Panc1 (cell line): ENCODE results near the gene LYPD6B. TPM values are rescaled to one million over a fixed set of nuclear protein-coding genes. Genes with fewer than 3 reads are reported as not detected.

Experiments used
- ATAC-seq: fragments of 200-7000 bp; cut with Tn5 transposase; 2 replicates; pipeline ENCODE4 v1.9.1; 2020; ENCODE audit warnings: mild to moderate bottlenecking, moderate library complexity
- BruUV-seq: library from RNA; stranded (reverse); fragments of 400-500 nt; replicated peaks from 2 replicates; lab custom pipeline; 2021; lab: Mats Ljungman, UMichigan
- CTCF ChIA-PET: fragments of 300-600 bp; sonication (Branson Sonifier 250); formaldehyde crosslinking; loops from one replicate; lab custom pipeline; 2022; ENCODE audit warnings: antibody characterized with exemption; lab: Charles Lee
- POLR2A ChIA-PET: fragments of 300-600 bp; sonication (Branson Sonifier 250); formaldehyde crosslinking; loops from one replicate; lab custom pipeline; 2022; ENCODE audit warnings: antibody characterized with exemption; lab: Charles Lee
- DNase-seq: peaks from one replicate; pipeline ENCODE4 v3.0.0-alpha.2; 2010; ENCODE audit warnings: low read depth, low spot score
- H3K27ac ChIP-seq: 2 replicates; pipeline ENCODE4 v1.5.1; 2011; ENCODE audit warnings: mild to moderate bottlenecking, low read length, inconsistent platforms
- H3K27me3 ChIP-seq: fragments of 200-500 bp; sonication (Bioruptor generic); 2 replicates; pipeline ENCODE4 v1.6.0; 2014; ENCODE audit warnings: low read length, inconsistent platforms; ENCODE audit not compliant: control insufficient read depth, insufficient read depth
- H3K36me3 ChIP-seq: fragments of 200-500 bp; sonication (Bioruptor generic); 2 replicates; pipeline ENCODE4 v1.5.1; 2014; ENCODE audit warnings: inconsistent platforms, mild to moderate bottlenecking, low read length, moderate library complexity; ENCODE audit not compliant: control insufficient read depth, insufficient read depth
- H3K4me1 ChIP-seq: 2 replicates; pipeline ENCODE4 v1.5.1; 2011; ENCODE audit warnings: inconsistent platforms, mild to moderate bottlenecking, low read length, moderate library complexity; ENCODE audit not compliant: control insufficient read depth, insufficient read depth
- H3K4me3 ChIP-seq, 2 experiments: 2 replicates each; pipeline ENCODE4 v1.5.1; 2011 to 2012; ENCODE audit warnings: low read depth in 2 of 2, low read length in 2 of 2, mild to moderate bottlenecking in 2 of 2, inconsistent platforms in 1 of 2, moderate library complexity in 1 of 2
- H3K9me3 ChIP-seq: fragments of 200-500 bp; sonication (Bioruptor generic); 2 replicates; pipeline ENCODE4 v1.5.1; 2014; ENCODE audit warnings: low read depth, mild to moderate bottlenecking, inconsistent platforms, low read length, moderate library complexity; ENCODE audit not compliant: control insufficient read depth, insufficient read depth
- CTCF ChIP-seq: fragments of 450-650 bp; IDR thresholded peaks from 2 replicates; pipeline ENCODE4 v1.5.1; 2017; ENCODE audit warnings: mild to moderate bottlenecking
- POLR2AphosphoS5 ChIP-seq: IDR thresholded peaks from 2 replicates; pipeline ENCODE4 v1.6.1; 2012; ENCODE audit warnings: mild to moderate bottlenecking, low read depth, low read length, moderate library complexity
- REST ChIP-seq, 2 experiments: IDR thresholded peaks; 2 replicates each; pipeline ENCODE4 v1.6.1; 2011 to 2012; ENCODE audit warnings: low read depth in 2 of 2, control low read depth in 1 of 2, low read length in 1 of 2, mild to moderate bottlenecking in 1 of 2, moderate library complexity in 1 of 2; ENCODE audit not compliant: insufficient read depth in 1 of 2
- SIN3A ChIP-seq: IDR thresholded peaks from 2 replicates; pipeline ENCODE4 v1.6.1; 2012; ENCODE audit warnings: low read depth, mild to moderate bottlenecking, low read length, moderate library complexity, borderline replicate concordance; ENCODE audit not compliant: insufficient read depth
- TCF7L2 ChIP-seq: IDR thresholded peaks from 2 replicates; pipeline ENCODE4 v1.6.1; 2011; ENCODE audit warnings: mild to moderate bottlenecking, low read depth, low read length, inconsistent platforms
- in situ Hi-C: cut with HindIII; loops from 2 replicates; pipeline ENCODE4 v1.10.0; 2016; ENCODE audit warnings: low sequenced_read_pairs, low pct_unique_long_range_greater_than_20kb
- intact Hi-C: fragments of 100-400 bp; cut with micrococcal nuclease; formaldehyde crosslinking; loops from one replicate; pipeline ENCODE4 v1.10.0; 2022; ENCODE audit not compliant: unreplicated experiment
- total RNA-seq: library from RNA; stranded (reverse); gene quantifications from one replicate; pipeline ENCODE4 v1.2.1, GENCODE V29; 2021; ENCODE audit not compliant: unreplicated experiment

The LYPD6B gene
- total RNA-seq, 1 experiment from 2014 or later = 2.2 TPM

GRCh38 chr2:149028891-149029290, 9.6 kb upstream of the LYPD6B start:
- intact Hi-C loops (loop anchor here (10.0 kb wide), 1 partner anchor 276 kb away; no protein-coding TSS in a partner anchor), in situ Hi-C loops (no loop called here)
- Histone ChIP-seq H3K27me3 (peaks cover 18% of the 10 kb centered on the region), H3K9me3 (no peaks in the 10 kb centered on the region), H3K4me1 (no peaks in the 10 kb centered on the region), H3K27ac (no peak overlapping the region), H3K36me3 (no peaks in the 10 kb centered on the region), H3K4me3 (no peak overlapping the region)
- BruUV-seq = no TSS peak
- no peak for TF ChIP-seq TCF7L2
- TF ChIP-seq POLR2AphosphoS5 = no peak
- TF ChIP-seq REST (IDR thresholded peaks at IDR 0.05; ENCODE audit: insufficient read depth in 1 of 2, low read depth in 2 of 2, low read length in 1 of 2) = no peak
- no peak for TF ChIP-seq CTCF
- no peak for TF ChIP-seq SIN3A
- no peak for ATAC-seq
- CTCF ChIA-PET = no interaction called here
- POLR2A ChIA-PET = no interaction called here
- no peak for DNase-seq

- POLR2A ChIA-PET = no interaction called here
- TF ChIP-seq CTCF (no peak), POLR2AphosphoS5 (no peak), REST (IDR thresholded peaks at IDR 0.05; ENCODE audit: insufficient read depth in 1 of 2, low read depth in 2 of 2, low read length in 1 of 2) (no peak), SIN3A (no peak), TCF7L2 (no peak)
- H3K36me3 ChIP-seq = no peaks in the 10 kb centered on the region
- in situ Hi-C loops (no loop called here), intact Hi-C loops (loop anchor here (10.0 kb wide), 1 partner anchor 275 kb away; no protein-coding TSS in a partner anchor)
- ATAC-seq = no peak
- H3K9me3 ChIP-seq = no peaks in the 10 kb centered on the region
- H3K27me3 ChIP-seq = peaks cover 16% of the 10 kb centered on the region
- no peaks in the 10 kb centered on the region for H3K4me1 ChIP-seq
- BruUV-seq = no TSS peak
- CTCF ChIA-PET = no interaction called here
- no peak overlapping the region for H3K27ac ChIP-seq
- no peak overlapping the region for H3K4me3 ChIP-seq
- no peak for DNase-seq
Observed at GRCh38 chr2:149029307-149029965, 9.1 kb upstream of the LYPD6B start.
